SKM-1 treated with dmso at 0.1 percent for 144 hours (cell line): ENCODE data around the gene PI4KA.
A peak's percentile ranks its signal among the peaks of the same experiment; 100 is the strongest.
"Not testable (repeated sequence)": the region's sequence is repeated elsewhere in the genome, so short reads cannot be mapped to it uniquely, and the experiment has no call there.

ENCODE experiments used
- DNase-seq: peaks from one replicate; lab custom pipeline; 2025; ENCODE audit not compliant: unreplicated experiment; lab: John Stamatoyannopoulos, UW

PI4KA gene

DNA sequence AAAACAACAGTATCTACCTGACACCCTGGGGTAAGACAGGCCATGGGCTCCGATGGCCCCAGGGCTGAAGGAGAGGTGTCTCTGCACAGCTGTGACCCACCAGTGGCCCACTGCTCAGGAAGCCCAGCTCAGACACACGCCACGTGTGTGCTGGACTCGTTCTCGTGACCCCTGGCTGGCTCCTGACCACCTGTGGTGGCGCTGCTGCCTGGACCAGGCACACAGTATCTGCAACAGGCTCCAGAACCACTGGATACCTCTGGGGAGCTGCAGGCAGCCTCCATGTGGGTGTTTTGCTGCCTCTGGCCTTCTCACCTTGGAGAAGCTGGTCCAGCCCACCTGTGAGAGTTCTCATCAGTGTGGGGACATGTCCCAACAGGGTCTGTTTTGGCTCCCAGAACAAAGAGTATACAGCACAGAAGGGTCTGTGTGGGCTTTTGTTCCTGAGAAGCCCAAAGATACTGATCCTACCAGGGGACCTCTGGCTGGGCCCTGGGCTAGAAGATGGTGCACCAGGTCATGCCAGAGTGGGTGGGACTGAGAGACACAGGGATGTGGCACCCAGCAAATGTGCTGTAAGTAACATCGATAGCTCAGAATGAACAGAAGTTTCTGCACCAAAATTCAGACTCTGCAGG is 106.4 kb downstream of the PI4KA start:
- DNase-seq: no peak

DNA sequence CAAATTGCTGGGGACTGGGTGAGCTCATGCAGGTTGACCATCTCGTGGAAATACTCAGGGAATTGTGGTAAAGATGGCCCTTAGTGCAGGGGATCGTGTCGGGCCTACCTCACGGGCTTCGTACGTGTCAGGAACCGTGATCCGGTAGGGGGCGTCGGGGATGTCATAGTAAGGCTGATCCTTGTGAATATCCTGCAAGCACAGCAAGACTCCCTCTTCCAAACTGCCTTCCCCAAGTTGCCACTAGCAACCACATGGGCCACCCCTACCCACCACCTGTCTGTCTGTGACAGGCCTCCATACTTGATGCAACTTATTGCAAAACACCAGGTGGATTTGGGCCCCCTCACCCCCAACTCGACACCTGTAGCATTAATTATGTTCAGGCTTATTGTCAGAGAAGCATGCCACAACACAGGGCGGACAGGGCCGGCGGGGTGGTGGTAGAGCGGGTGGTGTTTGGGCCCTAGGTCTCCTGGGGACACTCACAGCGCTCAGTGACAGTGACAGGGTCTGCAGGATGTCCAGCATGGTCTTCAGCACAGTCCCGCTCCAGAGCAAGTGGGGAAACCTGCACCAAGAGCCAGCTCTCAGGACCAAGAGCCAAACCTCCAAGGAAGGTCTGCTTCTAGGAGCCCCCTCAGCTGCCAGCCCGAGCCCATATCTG is 107.3 kb downstream of the PI4KA start:
- DNase-seq: no peak

DNA sequence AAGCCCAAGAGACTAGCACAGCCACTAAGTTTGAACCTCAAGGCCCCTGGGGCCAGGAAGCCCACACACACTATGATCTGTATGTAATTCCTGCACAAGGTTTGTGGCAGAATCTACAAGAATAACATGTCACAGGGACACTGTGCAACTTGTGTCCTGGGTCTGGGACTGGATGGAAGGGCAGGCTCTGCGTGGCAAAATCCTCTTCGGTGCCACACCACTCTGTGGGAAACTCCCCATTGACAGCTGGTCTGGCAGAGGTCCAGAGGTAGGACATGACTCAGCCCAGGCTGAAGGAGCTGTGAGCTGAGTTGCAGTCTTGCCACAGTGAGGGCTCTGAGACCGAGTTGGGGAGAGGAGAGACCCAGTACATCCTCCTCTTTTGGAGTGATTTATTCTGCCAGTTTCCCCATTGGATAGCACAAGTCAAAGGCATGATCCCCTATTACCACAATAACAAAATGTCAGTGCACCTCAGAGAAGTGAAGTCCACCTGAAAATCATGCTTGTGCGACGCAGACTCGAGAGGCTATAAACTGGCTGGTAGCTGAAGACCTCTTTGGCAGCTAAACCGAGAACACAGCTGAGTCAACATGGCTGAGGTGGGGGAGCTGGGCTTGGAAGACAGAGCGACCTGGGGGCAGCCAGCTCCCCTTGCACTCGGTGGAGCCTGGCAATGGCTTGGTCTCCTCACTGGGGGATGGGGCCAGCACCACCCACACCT is 108.0 kb downstream of the PI4KA start:
- no peak for DNase-seq

DNA sequence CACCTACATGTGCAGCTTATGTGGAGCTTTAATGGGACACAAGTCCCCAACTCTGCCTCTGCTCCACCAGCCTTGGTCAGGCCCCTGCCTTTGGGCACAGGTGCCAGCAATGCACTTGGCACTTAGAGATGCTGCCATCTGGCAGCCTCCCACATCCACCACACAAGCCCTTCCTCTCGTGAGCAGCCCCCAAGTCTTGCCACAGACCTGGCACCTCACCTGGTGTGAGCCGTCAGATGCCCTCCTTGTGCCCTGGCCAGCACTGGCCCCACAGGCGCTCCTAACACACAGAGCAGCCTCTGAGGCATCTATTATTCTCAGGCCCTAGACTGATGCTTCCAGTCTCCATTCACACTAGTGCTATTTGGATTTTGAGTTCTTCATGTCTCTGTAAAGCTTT is 109.2 kb downstream of the PI4KA start:
- DNase-seq: no peak

DNA sequence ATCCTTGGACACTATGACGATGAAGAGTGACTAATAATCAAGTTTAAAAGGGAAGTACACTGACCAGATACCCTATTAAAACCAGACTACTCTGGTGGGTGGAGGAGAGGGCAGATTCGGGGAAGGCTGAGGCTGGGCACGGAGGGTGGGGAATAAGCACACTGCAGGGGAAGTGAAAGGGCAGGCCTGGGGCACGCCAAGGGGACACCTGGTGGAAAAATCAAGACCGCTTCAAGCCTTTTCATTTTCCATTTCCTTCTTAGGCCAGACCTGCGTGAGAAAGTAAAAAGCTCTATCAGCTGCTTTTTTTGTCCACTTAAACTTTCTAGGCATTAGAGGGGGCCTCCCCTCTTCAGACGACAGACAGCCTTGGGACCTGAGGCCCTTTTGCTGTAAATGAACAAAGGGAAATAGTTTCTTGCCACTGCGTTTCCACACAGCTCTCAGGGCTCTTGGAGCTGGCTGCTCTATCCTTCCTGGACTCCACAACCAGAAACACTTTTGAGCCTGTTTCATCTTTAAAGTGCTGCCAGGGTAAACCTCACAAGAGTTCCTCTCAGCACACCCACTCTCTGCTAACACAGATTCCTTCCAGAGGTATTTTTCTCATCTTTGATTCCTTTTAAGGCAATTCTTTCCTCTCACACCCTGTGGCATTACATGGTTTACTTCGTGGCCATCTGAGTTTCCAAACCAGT is 109.7 kb downstream of the PI4KA start:
- no peak for DNase-seq

DNA sequence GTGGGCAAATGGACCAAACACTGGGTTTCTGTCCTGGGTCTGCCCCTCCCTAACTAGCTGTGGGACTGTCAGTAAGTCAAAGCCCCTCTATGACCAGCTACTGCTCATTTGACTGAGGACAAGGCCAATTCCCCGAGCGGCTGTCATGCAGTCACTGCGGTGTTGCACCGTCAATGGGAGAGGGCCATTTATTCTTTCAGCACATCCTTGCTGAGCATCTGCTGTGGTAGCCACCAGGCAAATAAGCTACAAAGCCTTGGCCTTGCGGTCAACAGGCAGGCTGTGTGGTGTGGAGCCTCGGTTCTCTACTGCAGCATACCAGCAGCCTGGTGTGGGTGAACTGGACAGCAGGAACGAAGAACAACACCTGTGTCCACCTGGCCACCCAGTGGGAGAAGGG is 110.5 kb downstream of the PI4KA start:
- DNase-seq: no peak

DNA sequence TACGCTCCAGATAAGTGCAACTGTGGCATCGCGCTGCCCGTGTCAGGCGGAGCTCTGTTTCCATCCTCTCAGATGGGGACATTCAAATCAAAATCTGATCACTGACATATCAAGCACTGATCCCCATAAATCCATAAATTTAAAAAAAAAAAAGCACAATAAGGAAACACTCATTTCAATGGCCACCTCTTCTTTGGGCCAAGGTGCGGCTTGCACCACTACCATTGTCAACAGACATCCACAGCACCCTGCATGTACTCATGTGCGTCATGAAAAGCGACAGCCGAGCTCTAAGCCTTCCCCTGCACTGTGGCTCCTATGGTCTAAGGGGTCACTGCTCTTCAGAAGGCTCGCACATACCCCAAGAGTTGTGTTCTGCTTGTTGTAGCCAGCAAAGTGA is 111.4 kb downstream of the PI4KA start:
- DNase-seq: no peak

DNA sequence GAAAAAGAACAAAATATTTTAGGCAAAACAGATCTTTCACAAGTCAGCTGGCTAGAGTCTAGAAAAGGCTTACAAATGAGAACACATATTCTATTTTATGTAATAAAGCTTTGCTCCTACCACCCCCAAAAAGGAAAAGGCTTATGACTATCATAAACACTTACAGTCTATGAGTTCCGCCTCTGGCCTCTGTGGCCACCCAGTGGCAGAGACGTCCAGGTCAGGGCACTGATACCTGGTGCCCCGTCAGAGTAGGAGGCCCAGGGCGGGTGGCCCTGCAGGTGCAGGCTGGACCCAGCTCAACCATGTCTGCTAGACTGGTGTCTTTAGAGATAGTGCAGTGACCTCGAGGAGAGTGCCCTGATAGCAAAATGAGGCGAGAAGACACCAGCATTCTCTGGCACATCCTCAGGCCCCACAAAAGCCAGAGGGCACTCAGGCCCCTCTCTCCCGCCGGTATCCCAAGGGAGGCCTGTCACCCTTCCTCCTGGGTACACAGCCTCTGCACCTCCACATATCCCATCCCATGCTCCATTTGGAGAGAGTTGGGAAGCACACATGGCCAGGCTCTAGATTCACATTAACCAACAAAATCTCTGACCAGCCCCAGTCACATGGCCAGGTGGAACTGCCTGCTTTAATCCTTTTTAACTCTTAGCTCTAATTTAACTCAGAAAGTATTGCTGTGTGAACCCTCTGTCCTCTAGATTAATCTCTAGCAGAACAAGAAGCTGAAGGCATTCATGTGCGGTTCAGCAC is 112.0 kb downstream of the PI4KA start:
- no peak for DNase-seq

DNA sequence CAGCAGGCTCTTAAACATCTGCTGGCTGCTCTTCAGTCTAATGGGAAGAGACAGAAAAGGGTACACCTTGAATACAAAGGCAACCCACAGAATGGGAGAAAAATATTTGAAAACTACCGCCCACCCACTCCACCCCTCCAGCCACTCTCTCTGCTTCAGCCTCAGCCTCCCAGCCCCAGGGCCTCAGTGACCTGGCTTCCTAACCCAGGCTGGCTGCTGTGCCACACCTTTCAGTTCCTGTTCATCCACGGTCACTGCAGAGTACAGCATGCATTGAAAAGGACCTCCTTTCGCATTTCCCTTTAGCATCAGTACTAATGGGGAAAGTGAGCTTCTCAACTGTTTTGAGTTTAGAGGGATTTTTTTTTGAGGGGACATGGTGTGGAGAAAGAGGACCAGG is 113.5 kb downstream of the PI4KA start:
- DNase-seq: no peak

DNA sequence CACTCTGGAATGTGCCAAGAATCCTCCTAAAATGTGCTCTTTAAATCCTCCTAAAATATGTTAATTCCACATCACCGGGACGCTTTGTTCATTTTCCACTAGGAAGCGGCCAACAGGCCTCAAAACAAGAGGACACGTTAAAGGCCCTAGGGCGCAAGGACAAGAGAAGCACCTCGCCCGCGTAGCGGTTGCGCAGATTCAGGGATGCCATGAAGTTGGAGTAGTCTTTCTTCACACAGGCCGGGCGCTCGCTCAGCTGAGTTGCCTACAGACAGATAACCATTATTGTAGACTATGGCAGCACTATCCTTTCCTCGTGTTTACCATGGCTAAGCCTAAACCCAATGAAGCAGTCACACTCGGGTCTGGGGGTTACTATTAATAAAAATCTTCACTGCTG is 114.2 kb downstream of the PI4KA start:
- DNase-seq: no peak

DNA sequence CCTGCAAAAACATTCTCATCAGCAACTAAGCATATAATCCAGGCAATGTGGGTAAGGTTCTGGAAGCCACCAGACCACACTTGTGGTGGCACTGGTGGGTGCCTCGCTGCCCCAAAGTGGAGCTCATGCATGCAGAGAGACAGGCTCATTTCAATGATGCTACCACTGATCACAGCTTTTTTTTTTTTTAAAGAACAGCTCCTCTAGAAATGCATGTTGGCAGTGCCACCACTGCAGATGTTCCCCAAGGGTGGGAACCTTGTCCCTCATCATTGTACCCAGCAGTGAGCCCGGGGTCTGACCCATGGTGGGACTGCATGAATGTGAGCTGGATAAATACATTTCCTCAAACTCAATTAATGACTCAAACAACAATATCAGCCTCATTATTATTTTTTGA is 115.8 kb downstream of the PI4KA start:
- DNase-seq: no peak

DNA sequence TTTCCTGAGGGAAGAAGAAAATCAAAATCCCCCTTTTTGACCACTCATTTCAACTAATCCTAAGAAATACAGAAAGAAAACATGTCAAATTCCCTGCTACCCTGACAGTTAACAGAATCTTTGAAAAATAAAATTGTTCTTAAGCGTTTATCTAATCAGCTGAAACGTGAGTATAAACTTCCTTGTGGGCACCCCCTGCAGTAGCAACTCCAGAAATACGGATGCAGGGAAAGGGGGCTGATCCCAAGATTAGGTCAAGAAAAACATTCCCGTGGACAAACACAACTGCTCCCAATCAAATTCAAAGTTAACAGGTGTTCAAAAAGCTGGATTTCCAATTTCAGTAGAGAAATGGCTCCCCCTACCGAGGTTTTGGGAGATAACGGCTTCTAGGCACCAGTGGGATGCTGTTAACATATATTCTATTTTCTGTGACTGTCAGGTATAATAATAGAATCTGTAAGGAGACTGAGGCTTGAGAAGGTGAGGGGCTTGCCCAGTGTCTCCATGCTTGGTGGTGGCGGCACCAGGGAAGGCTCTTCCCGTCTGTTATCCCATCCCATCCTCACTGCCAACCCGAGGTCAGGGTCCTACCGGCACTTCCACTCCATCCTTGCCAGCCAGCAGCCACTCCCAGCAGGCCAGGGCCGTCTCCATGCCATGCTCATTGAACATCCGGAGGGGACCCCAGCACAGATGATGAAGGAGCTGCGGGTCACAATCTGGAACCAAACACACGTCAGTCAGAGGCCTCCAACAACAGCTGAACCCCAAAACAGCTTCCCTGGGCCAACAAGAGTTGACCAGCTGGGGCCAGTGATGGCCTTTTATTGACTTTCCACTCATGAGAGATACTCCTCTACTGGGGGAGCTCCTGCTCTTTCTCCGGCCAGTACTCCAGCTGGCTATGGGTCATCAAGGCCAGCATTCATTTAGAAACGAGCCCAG is 116.7 kb downstream of the PI4KA start:
- DNase-seq: peak; percentile 20

DNA sequence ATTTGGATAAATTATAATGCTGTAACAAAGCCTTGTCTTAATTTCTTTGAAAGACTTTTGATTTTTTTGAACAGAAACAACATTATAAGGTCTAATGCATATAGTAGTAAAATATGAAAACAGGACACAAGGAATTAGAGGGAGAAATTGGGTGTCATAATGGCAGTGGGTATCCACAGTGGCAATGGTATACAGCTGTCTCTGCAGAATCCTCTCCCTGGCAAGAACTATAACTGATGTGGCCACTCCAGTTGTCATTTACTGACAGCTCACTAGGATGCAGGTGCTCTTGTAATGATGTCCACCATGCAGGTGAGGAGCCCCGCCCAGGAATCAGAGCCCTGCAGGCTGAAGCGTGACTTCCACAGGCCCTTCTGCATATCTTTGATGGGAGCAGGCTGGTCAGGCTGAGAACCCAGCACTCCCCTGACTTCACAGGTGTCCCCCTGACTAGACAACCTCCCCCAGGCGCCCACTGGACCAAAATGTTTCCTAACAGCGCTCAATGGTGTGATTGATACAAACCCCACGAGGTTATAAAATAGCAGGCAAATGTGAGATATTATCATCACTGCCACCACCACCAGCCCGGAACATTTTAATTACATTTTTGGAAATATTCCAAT is 117.5 kb downstream of the PI4KA start:
- no peak for DNase-seq

DNA sequence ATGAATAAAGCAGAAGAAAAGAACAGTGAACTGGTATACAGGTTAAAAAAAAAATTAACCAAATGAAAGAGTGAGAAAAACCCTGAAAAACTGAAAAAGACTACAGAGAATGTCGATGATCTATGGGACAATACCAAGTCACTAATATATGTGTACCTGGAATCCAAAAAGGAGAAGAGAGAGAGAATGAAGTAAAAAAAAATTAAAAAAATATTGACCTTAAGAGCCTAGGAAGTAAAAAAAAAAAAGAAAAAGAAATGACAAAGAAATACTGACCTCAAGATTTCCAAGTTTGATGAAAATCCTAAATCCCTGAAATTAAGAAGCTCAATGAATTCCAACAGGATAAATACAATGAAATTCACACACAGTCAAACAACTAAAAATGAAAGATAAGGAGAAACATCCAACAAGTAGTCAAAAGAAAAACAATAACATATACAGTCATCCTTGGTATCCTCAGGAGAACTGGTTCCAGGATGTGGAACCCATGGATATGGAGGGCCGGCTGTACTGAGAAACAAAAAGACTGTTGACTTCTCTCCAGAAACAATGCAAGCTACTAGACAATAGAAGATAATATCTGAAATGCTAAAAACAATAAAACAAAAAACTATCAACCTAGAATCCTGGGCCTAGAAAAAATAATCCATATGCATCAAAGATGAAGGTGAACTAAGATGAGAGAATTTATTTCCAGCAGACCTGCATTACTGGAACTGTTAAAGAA is 118.2 kb downstream of the PI4KA start:
- no peak for DNase-seq

DNA sequence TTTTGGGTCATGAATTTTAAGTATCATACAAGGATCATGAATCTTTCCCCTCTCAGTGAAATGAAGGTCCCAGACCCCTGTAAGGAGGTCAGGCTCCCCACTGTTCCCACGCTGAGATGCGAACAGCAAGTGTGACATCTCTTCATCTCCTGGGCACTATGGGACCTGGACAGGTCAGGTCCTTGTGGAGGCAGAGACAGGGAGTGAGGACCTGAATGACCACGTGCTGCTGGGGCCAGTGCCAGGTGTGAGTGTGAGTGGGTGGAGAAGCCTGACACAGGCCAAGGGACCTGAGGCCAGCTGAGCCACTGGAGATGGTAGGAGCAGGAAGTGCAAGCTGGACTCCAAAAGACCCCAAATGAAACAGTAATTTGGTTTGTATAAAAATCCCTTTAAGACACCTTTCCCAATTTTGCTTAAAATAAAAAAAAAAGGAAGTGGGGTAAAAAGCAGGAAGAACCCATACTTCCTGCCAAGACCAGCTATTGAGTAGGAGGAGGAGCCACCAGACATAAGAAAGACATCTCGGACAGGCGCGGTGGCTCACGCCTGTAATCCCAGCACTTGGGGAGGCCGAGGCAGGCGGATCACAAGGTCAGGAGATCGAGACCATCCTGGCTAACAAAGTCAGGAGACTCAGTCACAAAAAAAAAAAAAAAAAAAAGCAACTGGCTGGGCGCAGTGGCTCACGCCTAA is 120.1 kb downstream of the PI4KA start:
- peak; percentile 10 for DNase-seq

DNA sequence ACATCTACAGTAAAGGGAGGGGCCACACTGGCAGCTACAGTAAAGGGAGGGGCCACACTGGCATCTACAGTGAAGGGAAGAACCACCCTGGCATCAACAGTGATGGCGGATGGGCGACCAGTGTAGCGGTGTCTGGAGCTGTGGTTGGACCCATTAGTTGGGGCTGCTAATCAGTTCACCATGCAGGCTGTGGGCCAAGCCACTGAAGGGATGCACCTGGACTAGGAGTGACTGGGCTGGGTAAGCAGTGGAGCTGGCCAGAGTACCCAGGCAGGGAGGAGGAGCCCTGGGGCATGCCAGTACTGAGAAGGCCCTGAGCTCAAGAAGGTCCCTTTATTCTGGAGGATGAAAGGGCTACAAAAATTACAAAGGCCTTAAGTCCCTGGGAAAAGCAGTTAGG is 121.7 kb downstream of the PI4KA start:
- not testable (repeated sequence) for DNase-seq

DNA sequence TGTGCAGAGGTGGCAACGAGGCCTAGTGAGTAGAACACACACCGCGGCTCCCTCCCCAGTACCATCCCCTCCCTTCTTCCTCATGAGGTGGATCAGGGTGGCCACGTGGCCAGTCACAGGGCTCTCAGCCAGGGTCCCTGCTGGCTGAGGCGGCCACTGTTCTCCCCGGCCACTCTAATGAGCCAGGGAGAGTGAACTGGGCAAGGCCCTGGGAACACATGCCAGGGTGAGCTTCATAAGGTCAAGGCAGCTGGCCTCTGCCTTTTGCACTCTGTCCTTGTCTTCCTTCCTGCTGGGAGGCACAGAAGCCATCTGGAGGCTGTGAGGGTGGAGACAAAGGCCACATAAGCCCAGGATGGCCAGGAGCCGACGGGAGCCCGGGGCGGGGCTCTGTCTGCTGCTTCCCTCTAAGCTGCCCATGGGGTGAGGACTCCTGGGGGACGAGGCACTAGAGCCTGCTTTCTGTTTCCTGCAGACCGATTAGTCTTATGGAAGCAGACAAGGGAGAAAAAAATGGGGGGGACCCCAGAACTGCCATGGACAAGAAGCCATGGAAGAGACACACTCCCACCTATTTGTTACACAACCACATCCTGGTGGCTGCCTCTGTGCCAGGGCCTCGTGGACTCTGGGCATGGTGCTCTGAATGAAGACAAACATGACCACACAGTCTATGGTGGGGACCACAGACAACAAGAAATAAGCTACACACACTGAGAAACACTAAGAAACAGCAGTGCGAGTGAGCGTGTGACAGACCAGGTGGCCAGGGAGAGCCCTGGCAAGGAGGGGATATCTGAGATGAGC is 123.1 kb downstream of the PI4KA start:
- DNase-seq: not testable (repeated sequence)
